Measurements from ENCODE around the gene SF3A1. TPM values are rescaled to one million over a fixed set of nuclear protein-coding genes. Genes with fewer than 3 reads are reported as not detected.
A peak's percentile ranks its signal among the peaks of the same experiment; 100 is the strongest.

SF3A1 gene
- total and polyA plus RNA-seq, 2 donors (not counting 3 experiments of a cell fraction or from before 2014, with no cell fraction given), result 60.2 to 187 TPM

GRCh38 chr22:30398685-30399680 is 42.3 kb upstream of the SF3A1 start:
- BruUV-seq (replicated peaks), result TSS peak; percentile 10
- FAIRE-seq (peak; percentile 57), DNase-seq (ENCODE audit: low read depth, low spot score) (no peak)
- Histone ChIP-seq H3K36me3 (ENCODE audit: control insufficient read depth in 2 of 2, extremely low read depth in 1 of 2, insufficient read depth in 2 of 2, low read length in 2 of 2) (peaks cover 0 to 9% of the 10 kb centered on the region in 2 experiments), H4K20me1 (replicated peaks; ENCODE audit: control insufficient read depth, extremely low read depth, insufficient read depth, low read length) (no peaks in the 10 kb centered on the region), H3K4me3 (replicated peaks in 1 of 3; ENCODE audit: insufficient read depth in 1 of 3, low read depth in 1 of 3, low read length in 3 of 3) (no peak overlapping the region), H2AFZ (ENCODE audit: low read depth, low read length) (no peak overlapping the region), H3K9ac (replicated peaks; ENCODE audit: extremely low read depth, insufficient read depth, low read length) (no peak overlapping the region), H3K9me3 (replicated peaks; ENCODE audit: control insufficient read depth, insufficient read depth, low read length) (no peaks in the 10 kb centered on the region), H3K27me3 (ENCODE audit: control insufficient read depth in 2 of 2, insufficient read depth in 2 of 2, low read length in 2 of 2) (no peaks in the 10 kb centered on the region), H3K4me1 (ENCODE audit: control insufficient read depth, extremely low read depth, insufficient read depth, low read length) (peaks cover 16% of the 10 kb centered on the region), H3K4me2 (ENCODE audit: insufficient read depth, low read length) (no peak overlapping the region), H3K79me2 (ENCODE audit: control insufficient read depth, insufficient read depth, low read length) (peaks cover 44% of the 10 kb centered on the region), H3K27ac (ENCODE audit: insufficient read depth, low read depth, low read length) (no peak overlapping the region), H3K9me1 (replicated peaks; ENCODE audit: control insufficient read depth, extremely low read depth, insufficient read depth, low read length) (no peaks in the 10 kb centered on the region)
- CTCF ChIA-PET, result interaction anchor here (1.1 to 5.2 kb wide), 4 partner anchors 8 to 26 kb away, joined by 10 to 52 read pairs (median 26); partner anchors contain the start of genes MTFP1 and RNF215
- POLR2A ChIA-PET, result interaction anchor here (0.7 kb wide), 1 partner anchor 15 kb away, joined by 6 read pairs; no protein-coding TSS in a partner anchor
- TF ChIP-seq MYC (IDR thresholded peaks at IDR 0.05; ENCODE audit: low read depth, low read length), result no peak
- no peak for TF ChIP-seq CTCF (IDR thresholded peaks at IDR 0.05; ENCODE audit: extremely low read depth in 1 of 2, insufficient read depth in 1 of 2, low read depth in 1 of 2, low read length in 2 of 2)
- no peak for TF ChIP-seq POLR2AphosphoS5 (IDR thresholded peaks at IDR 0.05; ENCODE audit: insufficient read depth, low read depth, low read length)
- TF ChIP-seq MAX (IDR thresholded peaks at IDR 0.05; ENCODE audit: insufficient read depth, insufficient read length), result no peak
- TF ChIP-seq EZH2 (IDR thresholded peaks at IDR 0.05; ENCODE audit: borderline replicate concordance, low read depth, low read length, severe bottlenecking), result no peak
- TF ChIP-seq GATA2 (IDR thresholded peaks at IDR 0.05; ENCODE audit: insufficient read depth, insufficient read length, low read depth, low read length), result no peak
- no peak for TF ChIP-seq JUN (IDR thresholded peaks at IDR 0.05; ENCODE audit: borderline replicate concordance, insufficient read depth, insufficient read length, low read depth)
- no peak for TF ChIP-seq FOS (IDR thresholded peaks at IDR 0.05; ENCODE audit: borderline replicate concordance, insufficient read depth, low read length)
- TF ChIP-seq POLR2A (IDR thresholded peaks at IDR 0.05; ENCODE audit: low read depth, low read length), result no peak
- dilution Hi-C loops (cut with MboI; ENCODE audit: extremely low pct_ligation_motif_present, low sequenced_read_pairs) (no loop called here), intact Hi-C loops (cut with micrococcal nuclease) (no loop called here)
